Colonic mucosa (tissue), 4 donors: Measurements from ENCODE around the gene KLHDC1. TPM values are rescaled to one million over a fixed set of nuclear protein-coding genes. Genes with fewer than 3 reads are reported as not detected.

Experiments
- DNase-seq: peaks from one replicate; pipeline ENCODE4 v3.0.0-alpha.2; 2020
- H3K27ac ChIP-seq: fragments of 200-600 bp; one replicate; pipeline ENCODE4 v1.8.0; 2021
- H3K27me3 ChIP-seq: fragments of 200-600 bp; one replicate; pipeline ENCODE4 v1.8.0; 2021
- H3K36me3 ChIP-seq: fragments of 200-600 bp; one replicate; pipeline ENCODE4 v1.8.0; 2021
- H3K4me1 ChIP-seq: fragments of 200-600 bp; one replicate; pipeline ENCODE4 v1.8.0; 2021; ENCODE audit warnings: mild to moderate bottlenecking
- H3K4me3 ChIP-seq: fragments of 200-600 bp; one replicate; pipeline ENCODE4 v1.8.0; 2021
- H3K9ac ChIP-seq, 2 donors: one replicate each; pipeline ENCODE4 v1.7.0; 2013; ENCODE audit warnings: control low read depth in 2 of 2, low read depth in 2 of 2, low read length in 2 of 2
- H3K9me3 ChIP-seq: fragments of 200-600 bp; one replicate; pipeline ENCODE4 v1.8.0; 2021
- CTCF ChIP-seq: fragments of 200-600 bp; IDR thresholded peaks from one replicate; pipeline ENCODE4 v1.8.0; 2022; ENCODE audit warnings: antibody characterized with exemption, mild to moderate bottlenecking
- intact Hi-C: fragments of 100-400 bp; cut with DNase I; formaldehyde crosslinking; loops from one replicate; pipeline ENCODE4 v1.14.1; 2022
- total RNA-seq, 2 donors: library from RNA; stranded (reverse); fragmentation: NEBNext Ultra II Directional in 1 of 2; extraction: Animal tissue kit (Norgen Biotek cat#: 25700) in 1 of 2; gene quantifications; one replicate each; pipeline ENCODE4 v1.2.1, GENCODE V29; 2021
- donor health status: healthy.
- donor health status: DM: no; HTN: no; CAD: no.
- donor health status: DM: no; HTN: no; CAD: no.

Gene KLHDC1
- total RNA-seq, 2 donors from 2014 or later, result 0.94 to 2.5 TPM

GRCh38 chr14:49670475-49670874 lies 22.4 kb upstream of the KLHDC1 start:
- H3K9me3 ChIP-seq, result no peaks in the 10 kb centered on the region
- TF ChIP-seq CTCF, result no peak
- H3K27ac ChIP-seq, result no peak overlapping the region
- no peaks in the 10 kb centered on the region for H3K27me3 ChIP-seq
- no peak overlapping the region for H3K9ac ChIP-seq
- H3K4me1 ChIP-seq, result no peaks in the 10 kb centered on the region
- intact Hi-C loops, result no loop called here
- no peaks in the 10 kb centered on the region for H3K36me3 ChIP-seq
- no peak for DNase-seq
- H3K4me3 ChIP-seq, result no peak overlapping the region

GRCh38 chr14:49673586-49673985 lies 19.3 kb upstream of the KLHDC1 start:
- no peak for TF ChIP-seq CTCF
- intact Hi-C loops, result no loop called here
- no peaks in the 10 kb centered on the region for H3K9me3 ChIP-seq
- H3K36me3 ChIP-seq, result no peaks in the 10 kb centered on the region
- H3K27ac ChIP-seq, result no peak overlapping the region
- no peaks in the 10 kb centered on the region for H3K27me3 ChIP-seq
- DNase-seq, result no peak
- no peak overlapping the region for H3K9ac ChIP-seq
- H3K4me1 ChIP-seq, result no peaks in the 10 kb centered on the region
- no peak overlapping the region for H3K4me3 ChIP-seq

- no peak for DNase-seq
- no peak overlapping the region for H3K9ac ChIP-seq
- H3K4me1 ChIP-seq, result no peaks in the 10 kb centered on the region
- no peaks in the 10 kb centered on the region for H3K9me3 ChIP-seq
- no peak overlapping the region for H3K4me3 ChIP-seq
- H3K27ac ChIP-seq, result no peak overlapping the region
- no peak for TF ChIP-seq CTCF
- H3K36me3 ChIP-seq, result no peaks in the 10 kb centered on the region
- intact Hi-C loops, result no loop called here
- no peaks in the 10 kb centered on the region for H3K27me3 ChIP-seq
These were observed 15.3 kb upstream of the KLHDC1 start for GRCh38 chr14:49677643-49678042.

GRCh38 chr14:49679271-49679670 lies 13.6 kb upstream of the KLHDC1 start:
- no peaks in the 10 kb centered on the region for H3K36me3 ChIP-seq
- no peaks in the 10 kb centered on the region for H3K27me3 ChIP-seq
- no peaks in the 10 kb centered on the region for H3K9me3 ChIP-seq
- DNase-seq, result no peak
- H3K27ac ChIP-seq, result no peak overlapping the region
- H3K9ac ChIP-seq, result no peak overlapping the region
- H3K4me1 ChIP-seq, result no peaks in the 10 kb centered on the region
- TF ChIP-seq CTCF, result no peak
- intact Hi-C loops, result no loop called here
- no peak overlapping the region for H3K4me3 ChIP-seq

- H3K27me3 ChIP-seq, result no peaks in the 10 kb centered on the region
- H3K4me3 ChIP-seq, result no peak overlapping the region
- intact Hi-C loops, result no loop called here
- DNase-seq, result no peak
- H3K27ac ChIP-seq, result no peak overlapping the region
- no peaks in the 10 kb centered on the region for H3K36me3 ChIP-seq
- H3K4me1 ChIP-seq, result no peaks in the 10 kb centered on the region
- no peaks in the 10 kb centered on the region for H3K9me3 ChIP-seq
- no peak overlapping the region for H3K9ac ChIP-seq
- no peak for TF ChIP-seq CTCF
These were observed 6.5 kb upstream of the KLHDC1 start for GRCh38 chr14:49686425-49686824.
